Osteocyte (in vitro differentiated cells): ENCODE results near the gene FRMPD1. TPM values are rescaled to one million over a fixed set of nuclear protein-coding genes. Genes with fewer than 3 reads are reported as not detected.

Experiments
- DNase-seq: peaks from one replicate; pipeline ENCODE4 v3.0.0; 2021; ENCODE audit warnings: mixed read lengths; ENCODE audit not compliant: unreplicated experiment; ENCODE audit errors: extremely low spot score
- H3K27ac Mint-ChIP-seq: one replicate; pipeline ENCODE4 v1.8.0; 2021; ENCODE audit warnings: mild to moderate bottlenecking, mixed read lengths; ENCODE audit not compliant: unreplicated experiment
- H3K27me3 Mint-ChIP-seq: one replicate; pipeline ENCODE4 v1.8.0; 2021; ENCODE audit warnings: mixed read lengths; ENCODE audit not compliant: unreplicated experiment
- H3K36me3 Mint-ChIP-seq: one replicate; pipeline ENCODE4 v1.8.0; 2021; ENCODE audit warnings: mixed read lengths; ENCODE audit not compliant: unreplicated experiment
- H3K4me1 Mint-ChIP-seq: one replicate; pipeline ENCODE4 v1.8.0; 2021; ENCODE audit warnings: mixed read lengths; ENCODE audit not compliant: unreplicated experiment
- H3K4me3 Mint-ChIP-seq: one replicate; pipeline ENCODE4 v1.8.0; 2021; ENCODE audit warnings: mild to moderate bottlenecking, moderate library complexity, mixed read lengths; ENCODE audit not compliant: unreplicated experiment
- H3K9me3 Mint-ChIP-seq: one replicate; pipeline ENCODE4 v1.8.0; 2021; ENCODE audit warnings: mixed read lengths; ENCODE audit not compliant: unreplicated experiment
- CTCF ChIP-seq: fragments of 200-600 bp; sonication (generic); IDR thresholded peaks from 2 replicates; pipeline ENCODE4 v1.5.0; 2021; ENCODE audit warnings: antibody characterized with exemption, mild to moderate bottlenecking, moderate library complexity
- total RNA-seq: library from RNA; stranded (reverse); gene quantifications from 2 replicates; pipeline ENCODE4 v1.2.1, GENCODE V29; 2021

Gene FRMPD1
- total RNA-seq, 1 donor from 2014 or later = not detected

GRCh38 chr9:37652261-37652660 lies 1.5 kb downstream of the FRMPD1 start:
- DNase-seq = no peak
- peaks cover 84% of the 10 kb centered on the region for H3K27me3 Mint-ChIP-seq
- no peaks in the 10 kb centered on the region for H3K36me3 Mint-ChIP-seq
- H3K4me3 Mint-ChIP-seq = no peak overlapping the region
- H3K4me1 Mint-ChIP-seq = peaks cover 6% of the 10 kb centered on the region
- TF ChIP-seq CTCF = no peak
- no peak overlapping the region for H3K27ac Mint-ChIP-seq
- H3K9me3 Mint-ChIP-seq = no peaks in the 10 kb centered on the region

- H3K27me3 Mint-ChIP-seq = peaks cover 85% of the 10 kb centered on the region
- TF ChIP-seq CTCF = no peak
- H3K27ac Mint-ChIP-seq = no peak overlapping the region
- H3K36me3 Mint-ChIP-seq = no peaks in the 10 kb centered on the region
- H3K9me3 Mint-ChIP-seq = no peaks in the 10 kb centered on the region
- peaks cover 6% of the 10 kb centered on the region for H3K4me1 Mint-ChIP-seq
- DNase-seq = no peak
- no peak overlapping the region for H3K4me3 Mint-ChIP-seq
Observed at GRCh38 chr9:37653385-37653784, 2.6 kb downstream of the FRMPD1 start.

GRCh38 chr9:37656936-37657335 lies 6.2 kb downstream of the FRMPD1 start:
- no peak for DNase-seq
- Mint-ChIP-seq H3K9me3 (no peaks in the 10 kb centered on the region), H3K36me3 (no peaks in the 10 kb centered on the region), H3K4me3 (no peak overlapping the region), H3K27me3 (peaks cover 89% of the 10 kb centered on the region), H3K27ac (no peak overlapping the region), H3K4me1 (no peaks in the 10 kb centered on the region)
- TF ChIP-seq CTCF = no peak

- no peaks in the 10 kb centered on the region for H3K4me1 Mint-ChIP-seq
- no peak for DNase-seq
- H3K4me3 Mint-ChIP-seq = no peak overlapping the region
- H3K27me3 Mint-ChIP-seq = peaks cover 87% of the 10 kb centered on the region
- no peaks in the 10 kb centered on the region for H3K9me3 Mint-ChIP-seq
- H3K36me3 Mint-ChIP-seq = no peaks in the 10 kb centered on the region
- H3K27ac Mint-ChIP-seq = no peak overlapping the region
- TF ChIP-seq CTCF = no peak
Observed at GRCh38 chr9:37660691-37661090, 9.9 kb downstream of the FRMPD1 start.

- Mint-ChIP-seq H3K27me3 (peaks cover 83% of the 10 kb centered on the region), H3K4me1 (no peaks in the 10 kb centered on the region), H3K27ac (no peak overlapping the region)
Observed at GRCh38 chr9:37663926-37664325, 13.2 kb downstream of the FRMPD1 start.

More at GRCh38 chr9:37663926-37664325, 13.2 kb downstream of the FRMPD1 start:
- no peak for TF ChIP-seq CTCF
- Mint-ChIP-seq H3K36me3 (no peaks in the 10 kb centered on the region), H3K9me3 (no peaks in the 10 kb centered on the region), H3K4me3 (no peak overlapping the region)
- no peak for DNase-seq
